Lower lobe of right lung (tissue), 2 donors: ENCODE data around the gene SH3RF3. TPM values are rescaled to one million over a fixed set of nuclear protein-coding genes. Genes with fewer than 3 reads are reported as not detected.

Source experiments
- ATAC-seq, 2 donors: fragments of 200-7000 bp; cut with Tn5 transposase; one replicate each; pipeline ENCODE4 v1.9.1; 2020 to 2022; ENCODE audit warnings: mild to moderate bottlenecking in 2 of 2, moderate library complexity in 2 of 2
- DNase-seq: peaks from one replicate; pipeline ENCODE4 v3.0.0-alpha.2; 2020
- H3K27ac ChIP-seq: fragments of 200-600 bp; one replicate; pipeline ENCODE4 v1.8.0; 2022
- H3K27me3 ChIP-seq: fragments of 200-600 bp; one replicate; pipeline ENCODE4 v1.8.0; 2022; ENCODE audit warnings: low read depth
- H3K36me3 ChIP-seq: fragments of 200-600 bp; one replicate; pipeline ENCODE4 v1.8.0; 2022; ENCODE audit warnings: mild to moderate bottlenecking
- H3K4me1 ChIP-seq: fragments of 200-600 bp; one replicate; pipeline ENCODE4 v1.8.0; 2022
- H3K4me3 ChIP-seq: fragments of 200-600 bp; one replicate; pipeline ENCODE4 v1.8.0; 2022; ENCODE audit warnings: mild to moderate bottlenecking
- H3K9me3 ChIP-seq: fragments of 200-600 bp; one replicate; pipeline ENCODE4 v1.8.0; 2022
- intact Hi-C: fragments of 100-400 bp; cut with DNase I; formaldehyde crosslinking; loops from one replicate; pipeline ENCODE4 v1.11.0; 2022
- total RNA-seq: library from RNA; stranded (reverse); fragmentation: NEBNext Ultra II Directional; extraction: Animal tissue kit (Norgen Biotek cat#: 25700); gene quantifications from one replicate; pipeline ENCODE4 v1.2.1, GENCODE V29; 2021
- TF ChIP-seq, protein P1 (sequence below): fragments of 200-600 bp; IDR thresholded peaks from one replicate; pipeline ENCODE4 v1.8.0; 2022; ENCODE audit warnings: antibody characterized with exemption, mild to moderate bottlenecking
- donor health status: DM: no; HTN: yes; CAD: no; lungs with severe emphysema.

SH3RF3 gene
- total RNA-seq, 1 donor from 2014 or later: 5.7 TPM

DNA sequence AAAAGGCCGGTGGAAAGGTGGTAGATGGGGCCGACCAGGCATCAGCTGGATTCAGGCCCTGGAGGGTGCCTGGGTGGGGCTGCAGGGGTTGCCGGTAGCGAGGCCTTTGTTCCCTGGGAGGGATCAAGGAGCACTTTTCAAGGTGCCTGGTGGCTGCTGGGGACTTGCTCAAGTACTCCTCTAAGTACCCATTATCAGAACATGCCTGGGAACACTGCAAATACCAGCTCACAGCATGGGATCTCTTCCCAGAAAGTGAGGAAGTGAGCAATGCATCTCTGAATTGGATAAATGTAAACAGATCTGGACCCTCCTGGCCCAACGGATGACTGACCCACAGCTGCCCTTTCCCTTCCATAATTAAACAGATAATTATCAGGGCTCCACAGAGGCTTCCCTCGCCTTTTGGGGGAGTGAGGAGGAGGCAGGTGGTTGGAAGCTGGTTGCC is 210.5 kb downstream of the SH3RF3 start:
- peak; percentile 59 to 61 for ATAC-seq
- intact Hi-C loops: no loop called here
- H3K27ac ChIP-seq: no peak overlapping the region

DNA sequence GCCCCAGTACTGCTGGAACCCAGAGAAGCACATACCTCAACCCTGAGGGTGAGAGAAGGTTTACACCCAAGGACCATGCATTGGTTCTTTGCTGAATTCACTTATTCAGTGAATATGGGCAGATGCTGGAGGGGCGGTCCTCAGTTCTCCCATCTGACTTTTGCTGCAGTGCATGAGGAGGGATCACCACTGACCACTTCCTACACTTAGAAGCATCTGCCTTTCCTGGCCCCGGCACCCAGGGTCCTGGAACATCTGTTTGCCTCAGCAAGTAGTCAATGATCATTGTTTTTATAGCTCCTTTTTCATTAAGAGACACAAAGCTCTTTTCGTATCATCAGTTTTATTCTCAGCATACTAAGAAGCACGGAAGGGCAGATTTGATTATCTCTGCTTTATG is 211.4 kb downstream of the SH3RF3 start:
- Histone ChIP-seq H3K9me3 (no peaks in the 10 kb centered on the region), H3K4me3 (no peak overlapping the region), H3K4me1 (peaks cover 22% of the 10 kb centered on the region), H3K27ac (no peak overlapping the region), H3K36me3 (no peaks in the 10 kb centered on the region), H3K27me3 (no peaks in the 10 kb centered on the region)
- intact Hi-C loops: no loop called here
- DNase-seq: no peak
- no peak for ATAC-seq
- TF ChIP-seq, protein P1, sequence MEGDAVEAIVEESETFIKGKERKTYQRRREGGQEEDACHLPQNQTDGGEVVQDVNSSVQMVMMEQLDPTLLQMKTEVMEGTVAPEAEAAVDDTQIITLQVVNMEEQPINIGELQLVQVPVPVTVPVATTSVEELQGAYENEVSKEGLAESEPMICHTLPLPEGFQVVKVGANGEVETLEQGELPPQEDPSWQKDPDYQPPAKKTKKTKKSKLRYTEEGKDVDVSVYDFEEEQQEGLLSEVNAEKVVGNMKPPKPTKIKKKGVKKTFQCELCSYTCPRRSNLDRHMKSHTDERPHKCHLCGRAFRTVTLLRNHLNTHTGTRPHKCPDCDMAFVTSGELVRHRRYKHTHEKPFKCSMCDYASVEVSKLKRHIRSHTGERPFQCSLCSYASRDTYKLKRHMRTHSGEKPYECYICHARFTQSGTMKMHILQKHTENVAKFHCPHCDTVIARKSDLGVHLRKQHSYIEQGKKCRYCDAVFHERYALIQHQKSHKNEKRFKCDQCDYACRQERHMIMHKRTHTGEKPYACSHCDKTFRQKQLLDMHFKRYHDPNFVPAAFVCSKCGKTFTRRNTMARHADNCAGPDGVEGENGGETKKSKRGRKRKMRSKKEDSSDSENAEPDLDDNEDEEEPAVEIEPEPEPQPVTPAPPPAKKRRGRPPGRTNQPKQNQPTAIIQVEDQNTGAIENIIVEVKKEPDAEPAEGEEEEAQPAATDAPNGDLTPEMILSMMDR: no peak

More for the DNA sequence above, 210.5 kb downstream of the SH3RF3 start:
- Histone ChIP-seq H3K4me3 (no peak overlapping the region), H3K27me3 (no peaks in the 10 kb centered on the region), H3K36me3 (no peaks in the 10 kb centered on the region), H3K4me1 (peaks cover 31% of the 10 kb centered on the region), H3K9me3 (no peaks in the 10 kb centered on the region)
- TF ChIP-seq, protein P1: no peak
- DNase-seq: no peak

DNA sequence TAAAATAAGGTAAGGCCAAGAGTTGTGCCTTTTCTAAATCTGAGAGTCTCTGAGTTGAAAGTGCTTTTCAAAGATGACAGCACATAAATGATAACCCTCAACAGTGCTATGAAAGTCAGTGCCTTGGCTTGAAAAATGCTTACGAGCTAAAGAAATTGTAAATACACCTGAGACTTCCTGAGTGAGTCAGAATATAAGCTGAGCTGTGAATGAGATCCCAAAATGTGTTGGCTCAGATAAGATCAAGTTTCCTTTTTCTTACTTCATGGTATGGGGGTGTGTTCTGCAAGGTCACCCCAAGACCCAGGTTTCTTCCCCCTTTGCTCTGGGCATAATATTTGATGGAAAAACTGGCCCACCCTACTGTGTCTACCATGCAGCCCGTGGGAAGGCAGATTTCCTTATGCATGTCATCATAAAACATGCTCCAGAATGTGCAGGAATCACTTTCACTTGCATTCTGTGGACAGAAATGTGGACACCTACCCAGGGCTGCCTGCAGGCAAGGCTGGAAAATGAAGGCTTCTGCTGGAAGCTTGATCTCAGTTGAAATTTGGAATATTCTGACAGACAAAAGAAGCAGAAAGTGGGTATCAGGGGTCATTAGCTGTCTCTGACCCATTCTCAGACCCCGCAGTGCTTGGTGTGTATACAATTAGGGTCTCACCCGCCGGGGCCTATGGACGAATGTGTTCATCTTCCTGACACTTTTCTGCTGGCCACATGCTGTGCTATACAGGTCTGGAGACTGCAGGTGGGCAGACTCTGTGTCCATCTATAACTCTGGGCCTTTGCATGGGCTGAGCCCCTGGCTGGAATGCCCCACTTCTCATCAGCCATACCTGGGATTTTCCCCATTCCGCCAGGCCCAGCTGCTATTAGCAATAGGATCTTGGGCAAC is 212.6 kb downstream of the SH3RF3 start:
- H3K9me3 ChIP-seq: no peaks in the 10 kb centered on the region
- no peak for ATAC-seq
- TF ChIP-seq, protein P1: no peak
- H3K27ac ChIP-seq: no peak overlapping the region
- DNase-seq: no peak
- no peak overlapping the region for H3K4me3 ChIP-seq
- H3K4me1 ChIP-seq: peaks cover 12% of the 10 kb centered on the region
- no peaks in the 10 kb centered on the region for H3K36me3 ChIP-seq
- no peaks in the 10 kb centered on the region for H3K27me3 ChIP-seq
- intact Hi-C loops: no loop called here

GRCh38 chr2:109342256-109342850 is 213.3 kb downstream of the SH3RF3 start:
- peaks cover 12% of the 10 kb centered on the region for H3K4me1 ChIP-seq
- no peak for DNase-seq
- H3K27ac ChIP-seq: no peak overlapping the region
- no peak overlapping the region for H3K4me3 ChIP-seq
- no peaks in the 10 kb centered on the region for H3K36me3 ChIP-seq
- TF ChIP-seq, protein P1: no peak
- intact Hi-C loops: no loop called here
- no peak for ATAC-seq
- no peaks in the 10 kb centered on the region for H3K9me3 ChIP-seq
- no peaks in the 10 kb centered on the region for H3K27me3 ChIP-seq

DNA sequence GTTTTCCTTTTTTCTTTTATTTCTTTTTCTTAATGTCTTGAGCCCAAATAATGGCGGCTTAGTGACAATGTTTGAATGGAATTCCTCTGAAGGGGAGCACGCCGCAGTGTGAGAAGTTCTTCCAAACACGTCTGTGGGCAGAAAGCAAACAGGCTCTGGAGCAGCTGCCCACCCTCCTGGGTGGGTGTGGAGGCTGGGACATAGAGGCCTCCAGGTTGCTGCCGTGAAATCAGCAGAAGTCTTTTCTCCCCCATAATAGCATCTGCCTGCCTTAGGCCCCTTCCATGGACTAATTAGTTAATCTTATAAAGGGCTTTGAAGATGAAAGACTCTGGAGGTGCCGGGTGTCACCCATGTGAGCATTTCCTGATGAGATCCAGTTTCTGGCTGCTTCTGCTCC is 213.9 kb downstream of the SH3RF3 start:
- intact Hi-C loops: no loop called here

More for the DNA sequence above, 213.9 kb downstream of the SH3RF3 start:
- Histone ChIP-seq H3K9me3 (no peaks in the 10 kb centered on the region), H3K36me3 (no peaks in the 10 kb centered on the region), H3K4me1 (peaks cover 12% of the 10 kb centered on the region), H3K27ac (no peak overlapping the region), H3K27me3 (no peaks in the 10 kb centered on the region), H3K4me3 (no peak overlapping the region)
- no peak for DNase-seq
- ATAC-seq: no peak
- TF ChIP-seq, protein P1: no peak
